HG02885 (cell line): Measurements from ENCODE around the gene TIPARP.
A peak's percentile ranks its signal among the peaks of the same experiment; 100 is the strongest.
"Not testable (repeated sequence)": the region's sequence is repeated elsewhere in the genome, so short reads cannot be mapped to it uniquely, and the experiment has no call there.

Experiments used
- ATAC-seq: cut with Tn5 transposase; IDR thresholded peaks from one replicate; pipeline ENCODE4 v1.9.1; 2021; ENCODE audit warnings: mild to moderate bottlenecking; ENCODE audit not compliant: unreplicated experiment, poor library complexity

Gene TIPARP

GRCh38 chr3:156707588-156707987, 33.2 kb downstream of the TIPARP start:
- no peak for ATAC-seq

- ATAC-seq: no peak
Measured at GRCh38 chr3:156710429-156710828, 36.0 kb downstream of the TIPARP start.

DNA sequence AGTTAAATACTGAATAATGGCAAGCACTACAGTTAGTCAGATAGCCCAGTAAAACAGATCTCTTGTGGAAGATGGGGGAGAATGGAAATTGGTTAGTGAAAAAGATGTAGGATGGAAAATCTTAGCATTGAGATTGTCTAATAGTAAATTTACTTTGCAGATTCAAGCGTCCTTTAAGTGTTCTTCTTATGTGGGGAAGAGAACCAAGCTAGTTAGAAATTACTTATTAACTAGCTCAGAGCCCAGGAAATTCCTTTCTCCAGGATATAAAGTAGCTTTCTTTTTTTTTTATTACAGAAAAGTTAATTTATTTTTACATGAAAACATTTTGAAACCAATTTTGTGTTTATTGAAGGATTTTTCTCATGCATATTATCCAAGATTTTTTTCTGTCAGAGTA, 36.7 kb downstream of the TIPARP start:
- no peak for ATAC-seq

- ATAC-seq: peak; percentile 87
Measured at GRCh38 chr3:156711944-156712343, 37.6 kb downstream of the TIPARP start.

DNA sequence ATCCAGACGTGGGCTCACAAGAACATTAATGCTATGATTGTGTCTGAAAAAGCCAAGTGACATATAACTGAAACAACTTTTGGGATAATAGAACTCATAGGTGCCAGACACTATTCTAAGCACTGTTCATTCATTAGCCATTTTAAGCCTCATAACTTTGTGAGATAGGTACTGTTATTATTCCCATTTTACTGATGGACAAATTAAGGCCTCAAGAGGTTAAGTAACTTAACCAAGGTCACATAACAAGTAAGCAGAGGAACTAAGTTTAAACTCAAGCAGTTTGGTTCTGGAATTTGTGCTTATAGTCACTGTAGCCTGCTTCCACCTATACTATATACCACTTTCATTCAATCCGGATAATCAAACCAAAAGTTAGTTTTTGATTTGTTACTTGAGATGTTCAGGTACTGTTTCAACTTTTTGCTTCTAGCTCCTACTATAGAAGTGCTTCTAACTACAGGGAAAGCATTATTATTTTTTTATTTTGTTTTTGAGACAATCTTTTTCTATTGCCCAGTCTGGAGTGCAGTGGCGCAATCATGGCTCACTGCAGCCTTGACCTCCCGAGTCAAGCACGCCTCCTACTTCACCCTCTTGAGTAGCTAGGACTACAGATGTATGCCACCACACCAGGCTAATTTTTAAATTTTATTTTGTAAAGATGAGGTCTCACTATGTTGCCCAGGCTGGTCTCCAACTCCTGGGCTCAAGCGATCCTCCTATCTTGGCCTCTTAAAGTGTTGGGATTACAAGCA, 41.9 kb downstream of the TIPARP start:
- no peak for ATAC-seq

DNA sequence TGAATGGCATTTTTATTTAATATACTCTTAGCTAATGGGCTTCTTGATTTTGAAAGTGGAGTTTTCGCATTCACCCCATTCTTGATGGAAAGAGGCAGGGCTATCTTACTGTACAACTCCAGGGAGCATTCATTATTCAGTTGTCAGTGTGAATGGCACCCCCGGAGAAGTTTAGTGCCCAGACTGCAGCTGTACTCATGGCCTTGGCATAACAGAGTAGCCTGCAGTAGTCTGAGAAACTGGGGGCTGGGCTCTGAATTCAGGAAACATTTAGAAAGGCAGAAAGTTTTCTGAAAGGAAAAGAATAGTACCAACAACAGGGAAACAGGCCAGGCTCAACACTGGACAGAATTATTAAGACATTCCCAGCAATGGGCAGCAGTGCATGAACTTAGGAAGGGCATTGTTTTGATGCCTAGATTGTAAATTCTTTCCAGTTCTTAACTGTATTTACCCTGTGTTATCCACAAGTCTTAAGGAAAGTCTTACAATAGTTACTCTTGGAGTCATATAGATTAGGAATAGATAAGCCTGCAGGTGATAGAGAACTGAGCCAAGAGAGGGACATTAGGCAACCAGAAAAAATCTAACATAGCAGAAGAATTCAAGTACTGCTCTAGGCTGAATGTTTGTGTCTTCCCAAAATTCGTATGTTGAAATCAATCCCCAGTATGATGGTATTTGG, 44.4 kb downstream of the TIPARP start:
- no peak for ATAC-seq

GRCh38 chr3:156720826-156721225, 46.4 kb downstream of the TIPARP start:
- ATAC-seq: no peak

DNA sequence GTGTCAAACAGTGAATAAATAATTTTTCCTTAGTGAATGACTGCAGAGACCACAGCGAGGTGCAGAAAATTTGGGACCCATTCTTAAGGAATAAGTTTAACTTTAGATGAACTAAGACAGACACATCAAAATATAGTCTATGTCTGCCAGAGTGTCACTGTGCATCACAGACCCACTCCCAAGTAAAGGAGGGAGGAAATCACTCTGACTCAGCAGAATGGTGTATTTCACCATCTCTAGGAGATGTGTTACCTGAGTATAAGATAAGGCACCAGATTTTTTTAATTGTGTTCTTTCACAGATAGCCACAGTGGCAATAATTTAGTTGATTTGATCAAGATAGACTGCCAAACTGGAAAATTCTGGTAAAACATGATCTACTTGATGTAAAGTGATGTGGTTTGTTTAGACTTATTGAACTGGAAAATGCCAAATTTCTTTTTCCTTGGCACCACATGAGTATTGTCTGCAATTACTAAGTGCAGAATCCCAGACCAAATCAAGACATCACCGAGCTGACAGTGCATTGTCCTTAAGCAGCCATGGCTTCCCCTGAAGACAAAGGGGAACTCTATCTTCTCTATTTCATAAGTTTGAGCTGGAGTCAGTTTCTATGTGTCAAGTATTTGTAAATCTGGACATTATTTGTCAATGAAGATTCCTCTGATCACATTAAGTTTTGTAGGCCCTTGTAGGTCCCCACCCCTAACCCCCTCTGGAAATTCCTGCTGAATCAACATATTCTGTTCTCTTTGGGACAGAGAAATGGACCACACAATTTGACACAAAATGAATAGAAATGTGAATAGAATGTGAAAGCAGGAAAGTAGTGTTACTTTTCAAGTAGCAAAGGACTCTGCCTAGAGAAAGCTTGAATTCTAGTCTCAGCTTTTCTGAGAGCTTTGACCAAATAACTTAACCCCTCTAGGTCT, 47.6 kb downstream of the TIPARP start:
- no peak for ATAC-seq

- ATAC-seq: peak; percentile 33
Measured at GRCh38 chr3:156723182-156723619, 48.8 kb downstream of the TIPARP start.

GRCh38 chr3:156725682-156726081, 51.3 kb downstream of the TIPARP start:
- ATAC-seq: no peak

DNA sequence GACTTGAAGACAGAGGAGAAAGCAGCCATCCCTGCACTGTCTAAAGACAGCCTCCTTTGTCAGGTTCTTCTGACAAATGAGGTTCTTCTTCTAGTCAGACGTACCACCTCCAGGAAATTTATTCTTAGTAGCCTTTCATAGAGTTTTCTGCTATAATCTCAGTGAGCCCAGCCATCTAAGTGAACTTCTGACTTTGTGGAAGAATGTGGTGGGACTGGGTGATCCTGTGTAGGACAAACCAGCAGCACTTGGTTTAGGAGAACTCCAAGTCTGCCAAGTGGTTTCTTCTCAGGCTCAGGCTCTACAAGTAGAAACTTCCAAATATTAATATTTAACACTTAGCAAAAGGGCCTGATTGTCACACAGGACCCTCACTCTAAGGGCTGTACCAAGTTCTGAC, 52.1 kb downstream of the TIPARP start:
- no peak for ATAC-seq

DNA sequence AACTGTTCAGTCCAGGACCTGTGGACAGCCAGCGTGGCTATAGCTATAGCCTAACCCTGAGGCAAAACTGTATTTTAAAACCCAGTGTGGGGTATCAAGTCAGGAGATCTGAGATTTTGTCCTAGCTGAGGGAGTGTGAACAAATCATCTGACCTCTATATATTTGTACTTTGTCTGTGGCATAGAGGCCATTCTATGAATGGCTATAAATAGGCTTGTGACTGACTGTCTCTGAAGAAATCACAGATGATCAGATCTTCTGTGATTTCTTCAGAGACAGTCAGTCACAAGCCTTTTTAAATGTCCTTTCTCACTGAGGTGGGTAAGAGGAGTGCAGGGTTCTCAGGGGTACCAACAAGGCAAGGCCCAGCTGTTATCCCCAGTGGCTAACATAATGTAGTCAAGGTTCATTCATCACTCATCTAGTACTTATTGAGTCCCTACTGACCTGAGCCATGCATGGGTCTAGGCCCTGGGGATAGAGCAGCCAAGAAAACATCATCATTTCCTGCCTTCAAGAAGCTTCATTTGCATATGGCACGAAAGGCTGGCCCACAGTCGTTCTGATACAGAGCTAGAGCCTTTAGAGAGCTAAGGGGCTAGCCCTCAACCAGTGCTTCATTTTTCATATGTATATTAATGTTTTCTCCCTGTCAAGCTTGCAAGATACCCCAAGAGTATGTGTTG, 53.3 kb downstream of the TIPARP start:
- peak; percentile 85 for ATAC-seq

GRCh38 chr3:156728267-156728985, 54.0 kb downstream of the TIPARP start:
- ATAC-seq: no peak

DNA sequence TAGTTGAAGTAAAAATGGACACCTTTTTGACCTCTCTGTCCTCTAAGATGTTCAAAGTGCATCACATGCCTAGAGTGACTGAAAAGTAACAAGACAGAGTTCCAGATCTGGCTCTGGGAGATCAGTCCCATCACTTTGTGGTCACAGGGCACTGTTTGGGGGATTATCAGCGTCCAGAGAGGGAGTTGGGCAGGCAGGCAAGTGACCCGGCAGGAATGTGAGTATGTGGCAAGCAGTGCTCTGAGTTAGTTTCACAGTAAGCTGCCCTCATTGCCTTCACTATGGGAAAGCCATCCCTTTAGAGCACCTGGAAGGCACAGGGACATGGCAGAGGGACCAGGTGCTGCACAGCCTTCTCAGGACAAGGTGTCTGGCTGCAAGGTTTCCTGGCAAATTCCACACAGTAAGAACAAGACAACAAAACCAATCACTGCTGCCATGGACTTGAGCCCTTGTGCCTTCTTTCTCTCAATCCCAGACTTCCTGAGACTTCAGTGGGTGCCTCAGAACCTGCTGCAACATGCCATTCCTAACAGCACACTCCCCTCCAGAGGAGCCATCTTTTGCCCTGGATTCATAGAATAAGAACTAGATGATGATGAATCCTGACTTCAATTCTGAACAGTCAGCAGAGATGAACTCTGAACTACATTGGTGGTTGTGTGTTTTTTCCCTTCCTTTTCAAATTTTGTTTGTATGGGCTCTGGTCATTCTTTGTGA, 55.2 kb downstream of the TIPARP start:
- no peak for ATAC-seq

GRCh38 chr3:156731813-156732212, 57.4 kb downstream of the TIPARP start:
- ATAC-seq: no peak

- no peak for ATAC-seq
Measured at GRCh38 chr3:156732261-156732660, 57.9 kb downstream of the TIPARP start.

DNA sequence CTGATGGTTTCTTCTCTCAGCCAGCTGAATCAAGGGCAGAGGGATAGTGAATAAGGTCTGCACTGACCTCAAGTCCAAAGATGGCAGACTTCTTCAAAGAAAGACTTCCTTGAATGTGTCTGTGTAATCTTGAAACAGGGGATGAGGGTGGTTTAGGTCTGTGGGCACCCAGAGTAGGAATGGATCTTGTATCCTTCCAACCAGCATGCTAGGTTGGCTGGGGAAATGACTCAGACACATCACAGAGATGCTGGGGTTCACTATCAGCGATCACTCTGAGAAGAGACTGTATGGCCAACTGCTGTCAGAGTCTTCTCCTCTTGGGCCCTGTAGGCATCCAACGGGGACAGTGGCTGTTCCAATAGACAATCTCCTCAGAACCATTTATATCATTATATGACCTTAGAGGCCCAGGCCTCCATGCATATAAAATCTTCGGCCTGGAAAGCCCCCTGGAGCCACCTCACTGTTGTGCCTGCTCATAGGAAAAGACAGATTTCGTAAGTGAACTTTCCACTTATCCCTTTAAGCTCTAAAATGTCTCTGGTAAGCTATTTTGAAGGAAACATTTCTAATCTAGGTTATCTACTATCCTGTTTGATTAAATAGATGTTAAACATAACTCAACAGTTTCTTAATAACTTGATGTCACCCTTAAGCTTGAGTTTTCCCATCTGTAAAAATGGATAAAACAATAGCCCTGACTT, 58.5 kb downstream of the TIPARP start:
- no peak for ATAC-seq

DNA sequence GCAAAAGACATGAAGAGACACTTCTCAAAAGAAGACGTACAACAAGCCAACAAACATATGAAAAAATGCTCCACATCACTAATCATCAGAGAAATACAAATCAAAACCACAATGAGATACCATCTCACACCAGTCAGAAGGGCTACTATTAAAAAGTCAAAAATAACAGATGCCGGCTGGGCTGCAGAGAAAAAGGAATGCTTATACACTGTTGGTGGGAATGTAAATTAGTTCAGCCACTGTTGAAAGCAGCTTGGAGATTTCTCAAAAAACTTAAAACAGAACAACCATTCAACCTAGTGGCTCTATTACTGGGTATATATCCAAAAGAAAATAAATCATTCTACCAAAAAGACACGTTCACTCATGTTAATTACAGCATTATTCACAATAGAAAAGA, 60.3 kb downstream of the TIPARP start:
- ATAC-seq: not testable (repeated sequence)
